Fibroblast of skin of left quadriceps (primary cell): ENCODE measurements around the gene MRPL14.
A peak's percentile ranks its signal among the peaks of the same experiment; 100 is the strongest.
"Not testable (repeated sequence)": the region's sequence is repeated elsewhere in the genome, so short reads cannot be mapped to it uniquely, and the experiment has no call there.

Experiments
- DNase-seq, 2 experiments: peaks; one replicate each; pipeline ENCODE4 v3.0.0-alpha.2; 2013; ENCODE audit warnings: low read depth in 2 of 2

MRPL14 gene

DNA sequence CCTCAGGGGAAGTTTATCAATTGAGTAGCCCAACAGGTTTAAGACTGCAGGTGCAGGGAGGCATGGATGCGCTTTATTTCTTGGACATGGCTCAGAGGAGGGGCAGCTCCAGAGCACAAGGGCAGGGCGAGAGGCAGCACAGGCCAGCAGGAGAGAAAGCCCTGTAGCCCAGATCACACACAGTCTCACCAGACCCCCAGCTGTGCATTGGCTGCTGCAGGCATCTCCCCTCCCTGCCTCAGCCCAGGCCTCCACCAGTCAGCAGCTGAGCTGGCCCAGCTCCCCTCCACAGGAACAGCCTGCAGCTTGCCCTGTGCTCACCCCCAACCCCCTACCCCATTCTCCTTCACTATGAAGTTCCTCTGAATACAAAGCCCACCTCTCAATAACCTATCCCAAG lies 24.7 kb downstream of the MRPL14 start:
- no peak for DNase-seq

DNA sequence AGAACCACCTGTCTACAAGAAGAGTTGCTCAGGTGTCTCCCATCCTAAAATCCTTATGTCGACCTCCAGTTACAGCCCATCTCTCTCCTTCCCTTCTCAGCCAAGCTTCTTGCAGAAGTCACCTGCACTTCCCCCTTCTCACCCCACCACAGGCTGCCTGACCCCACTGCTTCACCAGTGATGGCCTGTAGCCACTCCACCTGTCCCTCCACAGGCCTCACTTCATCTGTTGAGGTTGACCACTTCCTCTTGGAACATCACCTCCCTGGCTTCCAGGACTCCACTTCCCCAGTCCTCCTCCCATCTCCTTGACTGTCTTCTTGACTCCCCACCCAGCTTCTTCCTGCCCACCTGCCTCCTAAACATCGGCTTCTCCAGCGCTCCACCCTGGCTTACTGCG lies 25.4 kb downstream of the MRPL14 start:
- no peak for DNase-seq

DNA sequence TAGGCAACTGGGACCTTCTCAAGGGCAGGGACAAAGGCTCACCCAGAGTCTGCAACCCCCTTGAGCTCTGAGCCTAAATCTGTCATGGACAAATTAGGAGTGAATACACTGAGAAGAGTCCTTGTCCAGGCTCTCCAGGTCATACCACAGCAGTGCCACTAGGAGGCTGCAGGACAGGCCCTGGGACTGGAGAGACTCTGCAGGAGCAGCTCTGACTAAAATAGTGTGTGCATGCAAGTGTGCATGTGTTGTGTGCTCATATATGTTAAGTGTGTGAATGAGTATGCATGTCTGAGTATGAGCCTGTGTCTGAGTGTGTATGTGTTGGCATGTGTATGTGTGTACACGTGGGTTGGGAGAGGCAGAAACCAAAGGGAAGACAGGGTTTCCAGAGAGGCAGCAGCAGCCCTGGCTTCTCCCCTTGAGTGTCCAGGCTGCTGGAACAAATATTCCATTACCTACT lies 27.1 kb downstream of the MRPL14 start:
- no peak for DNase-seq

DNA sequence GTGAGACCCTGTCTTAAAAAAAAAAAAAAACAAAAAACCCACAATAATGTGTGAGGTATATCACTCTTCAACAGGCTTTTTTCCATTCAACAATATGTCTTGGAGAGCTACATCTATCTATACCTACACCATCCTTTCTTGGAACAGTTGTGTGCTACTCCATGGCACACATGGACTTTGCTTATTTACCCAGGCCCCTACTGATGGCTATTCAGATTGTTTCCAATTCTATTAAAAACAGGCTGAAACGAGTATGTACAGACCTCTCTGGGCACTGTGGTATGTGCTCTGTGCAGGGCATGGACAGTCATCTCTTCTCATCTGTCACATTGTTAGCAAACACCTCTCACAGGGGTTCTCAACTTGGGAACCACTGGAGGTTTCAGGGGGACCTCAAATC lies 28.1 kb downstream of the MRPL14 start:
- no peak for DNase-seq

DNA sequence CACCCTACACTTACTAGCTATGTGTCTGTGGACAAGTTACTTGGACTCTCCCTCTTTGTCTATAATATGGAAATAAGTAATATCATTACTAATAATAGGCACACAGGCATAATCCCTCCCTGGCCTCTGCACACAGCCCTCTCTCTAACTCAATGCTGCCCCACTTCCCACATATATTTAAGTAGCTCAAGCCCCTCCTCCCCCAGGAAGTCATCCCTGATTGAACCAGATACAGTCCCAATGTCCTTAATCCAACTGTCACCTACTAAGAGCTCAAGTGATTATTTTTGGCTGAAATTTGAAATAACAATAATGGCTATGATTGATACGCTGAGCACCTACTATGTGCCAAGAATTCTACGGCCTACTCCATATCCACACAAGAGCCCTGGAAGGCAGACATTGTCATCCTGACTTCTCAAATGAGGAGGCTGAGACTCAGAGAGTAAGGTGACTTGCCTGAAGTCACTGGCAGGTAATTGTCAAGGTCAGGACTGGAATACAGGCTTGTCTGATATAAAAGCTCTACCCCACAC lies 29.4 kb downstream of the MRPL14 start:
- no peak for DNase-seq

DNA sequence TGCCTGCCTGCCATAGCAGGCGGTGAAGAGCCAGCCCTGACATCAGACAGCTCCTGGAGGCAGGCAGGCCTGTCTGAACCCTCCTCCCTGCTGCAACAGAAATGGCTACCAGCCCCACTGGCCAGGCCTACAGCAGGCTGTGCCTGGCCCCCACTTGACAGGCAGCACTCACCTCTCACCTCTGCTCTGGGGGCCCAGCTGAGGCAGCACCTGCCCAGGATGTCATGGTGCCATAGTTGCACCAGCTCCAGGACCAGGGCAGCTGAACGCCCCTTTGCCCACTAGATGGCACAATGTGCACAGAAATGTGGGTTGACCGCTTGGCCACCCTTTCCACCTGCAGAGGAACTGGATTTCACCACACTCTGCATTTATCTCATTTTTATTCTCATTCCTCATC lies 30.6 kb downstream of the MRPL14 start:
- DNase-seq: peak; percentile 34 to 38

DNA sequence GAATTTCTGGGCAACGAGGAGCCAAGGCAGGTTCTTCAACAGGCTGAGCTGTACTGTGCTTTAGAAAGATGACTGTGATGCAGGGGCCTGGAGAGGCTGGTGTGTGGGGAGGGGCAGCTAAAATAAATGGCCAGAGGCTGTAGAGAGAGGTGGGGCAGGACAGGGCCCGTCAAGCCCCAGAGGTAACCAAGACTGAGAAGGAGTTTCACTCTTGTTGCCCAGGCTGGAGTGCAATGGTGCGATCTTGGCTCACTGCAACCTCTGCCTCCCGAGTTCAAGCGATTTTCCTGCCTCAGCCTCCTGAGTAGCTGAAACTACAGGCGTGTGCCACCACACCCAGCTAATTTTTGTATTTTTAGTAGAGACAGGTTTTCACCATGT lies 32.0 kb downstream of the MRPL14 start:
- DNase-seq: not testable (repeated sequence)

DNA sequence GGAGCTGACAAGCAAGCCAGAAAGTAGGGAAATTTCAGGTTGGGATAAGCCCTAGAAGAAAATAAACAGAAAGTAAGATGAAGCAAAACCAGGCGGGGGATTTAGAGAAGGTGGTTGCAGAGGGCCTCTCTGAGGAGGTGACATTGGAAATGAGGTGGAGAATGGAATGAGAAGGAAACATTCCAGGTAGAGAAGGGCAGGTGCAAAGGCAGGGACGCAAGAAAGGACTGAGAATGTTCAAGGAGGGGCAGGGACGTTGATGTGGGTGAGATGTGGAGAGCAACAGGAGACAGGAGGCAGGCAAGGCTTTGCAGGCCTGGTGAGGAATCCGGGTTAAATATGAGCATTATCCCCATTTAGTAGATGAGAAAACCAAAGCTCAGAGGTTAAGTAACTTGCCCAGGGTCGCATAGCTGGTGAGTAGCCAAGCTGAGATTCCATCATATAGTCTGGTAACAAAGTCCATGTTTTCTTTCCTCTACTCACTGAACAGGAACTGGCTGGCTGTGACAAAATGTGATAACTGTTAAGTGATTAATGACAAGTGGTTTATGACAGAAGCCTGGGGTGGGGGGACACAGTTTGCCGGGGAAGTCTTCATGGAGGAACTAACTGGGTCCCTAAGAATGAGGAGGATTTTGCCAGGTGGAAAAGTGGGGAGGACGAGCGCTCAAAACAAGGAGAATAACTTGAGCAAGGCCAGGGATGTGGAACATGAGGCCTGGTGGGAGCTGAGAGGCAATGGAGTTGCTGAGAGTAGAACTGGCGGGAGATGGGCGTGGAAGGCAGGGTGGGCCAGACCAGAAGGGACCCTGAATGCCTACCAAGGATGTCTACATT lies 32.6 kb downstream of the MRPL14 start:
- DNase-seq: no peak

DNA sequence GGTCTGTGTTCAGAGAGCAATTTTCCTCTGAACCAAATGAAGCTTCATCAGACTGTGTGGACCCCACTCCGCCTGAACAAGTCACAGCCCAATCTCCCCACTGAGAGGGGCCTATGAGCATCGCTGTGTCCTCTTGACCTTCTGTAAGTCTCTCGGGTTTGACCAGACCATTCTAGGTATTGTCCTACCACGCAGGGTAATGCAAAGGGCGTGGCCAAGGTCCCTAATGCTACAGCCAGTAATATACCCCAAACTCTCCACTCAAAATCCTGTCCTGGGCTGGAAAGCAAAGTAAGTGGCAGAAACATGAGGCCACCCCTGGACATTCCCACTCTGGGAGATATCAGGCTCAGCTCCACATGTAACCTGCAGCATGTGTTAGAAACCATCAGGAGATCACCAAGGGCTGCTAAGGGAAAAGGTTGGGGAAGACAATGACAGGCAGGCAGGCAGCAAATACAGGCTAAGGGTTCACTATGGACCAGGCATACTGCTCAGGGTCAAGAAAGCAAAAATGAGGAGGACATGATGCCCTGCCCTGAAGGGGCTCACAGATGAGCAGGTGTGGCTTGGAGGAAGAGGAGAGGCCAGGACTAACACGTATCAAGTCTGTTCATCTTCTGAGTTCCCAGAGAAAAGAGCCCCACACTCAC lies 33.4 kb downstream of the MRPL14 start:
- DNase-seq: no peak

DNA sequence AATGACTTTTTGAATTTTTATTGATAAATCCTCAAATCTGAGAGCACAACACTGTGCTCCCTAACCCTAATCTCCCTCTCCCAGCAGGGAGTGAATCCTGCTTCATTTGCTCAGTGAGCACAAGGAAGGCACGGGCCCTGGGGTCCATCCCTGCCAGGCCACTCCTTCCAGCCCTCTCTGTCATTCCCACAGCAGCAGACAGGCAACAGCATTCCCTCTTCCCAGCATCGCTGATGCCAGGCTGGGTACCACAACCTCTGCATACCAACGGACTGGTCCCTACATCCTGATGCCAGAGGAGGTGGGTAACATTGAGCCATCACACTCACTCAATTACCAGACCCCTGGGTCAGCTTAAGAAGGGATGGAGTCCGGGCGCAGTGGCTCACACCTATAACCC lies 34.2 kb downstream of the MRPL14 start:
- no peak for DNase-seq

DNA sequence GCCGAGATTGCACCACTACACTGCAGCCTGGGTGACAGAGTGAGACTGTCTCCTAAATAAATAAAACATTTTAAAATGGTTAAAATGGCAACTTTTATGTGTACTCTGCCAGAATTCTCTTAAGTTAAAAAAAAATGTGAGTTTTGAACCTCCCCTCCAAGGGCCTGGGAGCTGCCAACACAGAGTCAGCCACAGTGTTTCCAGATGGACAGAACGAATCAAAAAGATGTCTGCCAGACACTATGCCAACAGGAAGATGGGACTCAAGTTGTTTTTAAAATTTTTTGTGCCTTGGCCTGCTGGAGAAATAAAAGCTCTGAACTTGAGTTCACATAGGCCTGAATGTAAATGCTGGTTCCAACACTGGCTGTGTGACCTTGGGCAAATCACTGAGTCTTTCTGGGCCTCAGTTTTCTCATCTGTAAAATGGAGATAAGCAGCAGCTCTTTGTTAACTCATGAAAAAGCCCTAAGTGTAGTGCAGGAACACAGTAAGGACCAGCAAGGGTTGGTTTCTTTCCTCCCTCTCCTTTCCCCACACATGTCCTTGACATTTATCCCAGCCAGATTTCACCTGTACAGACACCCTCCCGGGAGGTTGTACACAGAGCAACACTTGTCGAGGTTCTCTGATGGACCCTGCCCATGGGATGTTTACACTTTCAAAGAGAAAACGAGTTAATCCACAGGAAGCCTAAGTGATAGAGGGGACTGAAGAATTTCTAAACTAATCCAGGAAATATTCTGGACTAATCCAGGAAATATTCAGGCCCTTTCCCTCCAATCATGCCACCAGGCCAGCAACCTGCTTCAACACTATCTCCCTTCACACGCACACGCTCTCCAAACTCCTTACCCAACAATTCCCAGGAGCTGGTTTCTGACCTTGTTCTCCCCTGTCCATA lies 35.0 kb downstream of the MRPL14 start:
- DNase-seq: no peak

DNA sequence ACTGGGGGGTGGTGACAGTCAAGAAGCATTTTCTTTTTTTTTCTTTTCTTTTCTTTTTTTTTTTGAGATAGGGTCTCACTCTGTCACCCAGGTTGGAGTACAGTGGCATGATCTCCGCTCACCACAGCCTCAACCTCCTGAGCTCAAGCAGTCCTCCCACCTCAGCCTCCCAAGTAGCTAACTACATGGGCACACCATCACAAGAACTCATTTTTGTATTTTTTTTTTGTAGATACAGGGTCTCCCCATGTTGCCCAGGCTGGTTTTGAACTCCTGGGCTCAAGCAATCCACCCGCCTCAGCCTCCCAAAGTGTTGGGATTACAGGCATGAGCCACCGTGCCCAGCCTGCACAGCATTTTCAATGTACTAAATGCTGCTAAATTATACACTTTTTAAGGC lies 35.9 kb downstream of the MRPL14 start:
- DNase-seq: not testable (repeated sequence)

DNA sequence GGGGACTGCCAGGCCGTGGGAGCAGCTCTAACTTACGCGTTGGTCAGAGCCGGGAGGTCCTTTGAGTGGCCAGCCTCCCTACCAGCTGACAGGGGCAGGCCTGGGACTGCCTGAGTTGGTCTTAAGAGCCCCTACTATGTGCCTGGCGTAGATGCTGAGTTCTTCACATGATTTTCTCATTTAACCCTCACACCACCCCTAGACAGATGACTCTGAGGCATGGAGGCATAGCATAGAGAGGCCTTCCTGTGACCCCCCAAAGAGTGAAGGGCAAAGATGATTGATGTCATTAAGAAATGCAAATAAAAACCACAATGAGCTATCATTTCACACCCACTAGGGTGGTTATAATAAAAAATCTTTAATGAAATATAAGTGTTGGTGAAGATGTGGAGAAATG lies 36.8 kb downstream of the MRPL14 start:
- DNase-seq: no peak

DNA sequence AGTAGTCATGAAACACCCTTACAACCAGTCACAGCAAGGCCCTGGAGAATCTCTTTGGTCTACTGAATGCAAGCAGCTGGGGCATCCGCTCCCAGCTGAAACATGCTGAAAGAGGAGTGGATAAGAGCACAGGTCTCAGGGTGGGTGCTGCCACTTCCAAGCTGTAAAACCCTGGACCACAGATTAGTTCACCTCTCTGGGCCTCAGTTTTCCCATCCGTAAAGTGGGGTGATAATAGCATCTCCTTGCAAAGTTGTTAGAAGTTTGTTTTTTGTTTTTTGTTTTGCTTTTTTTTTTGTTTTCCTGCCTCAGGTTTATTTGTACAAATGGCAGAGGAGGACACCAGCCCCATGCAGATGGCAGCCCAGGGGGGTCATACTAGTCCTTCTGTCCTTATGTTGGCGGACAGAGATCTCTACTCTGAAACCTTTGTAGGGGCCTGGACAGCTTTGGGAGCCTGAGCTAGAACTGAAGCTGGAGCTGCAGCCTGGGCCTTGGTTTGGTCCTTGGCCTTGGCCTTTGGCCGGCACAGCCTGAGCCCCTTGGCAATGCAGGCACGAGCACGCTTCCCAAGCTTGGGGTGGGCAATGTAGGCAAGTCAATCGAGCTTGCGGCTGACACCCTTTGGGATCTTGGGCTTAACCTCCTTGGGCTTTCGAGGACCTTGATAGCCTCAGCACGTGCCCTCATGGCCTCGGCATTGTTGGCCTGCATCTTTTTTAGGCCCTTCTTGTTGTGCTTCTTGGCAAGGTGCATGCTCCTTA lies 38.2 kb downstream of the MRPL14 start:
- DNase-seq: no peak

DNA sequence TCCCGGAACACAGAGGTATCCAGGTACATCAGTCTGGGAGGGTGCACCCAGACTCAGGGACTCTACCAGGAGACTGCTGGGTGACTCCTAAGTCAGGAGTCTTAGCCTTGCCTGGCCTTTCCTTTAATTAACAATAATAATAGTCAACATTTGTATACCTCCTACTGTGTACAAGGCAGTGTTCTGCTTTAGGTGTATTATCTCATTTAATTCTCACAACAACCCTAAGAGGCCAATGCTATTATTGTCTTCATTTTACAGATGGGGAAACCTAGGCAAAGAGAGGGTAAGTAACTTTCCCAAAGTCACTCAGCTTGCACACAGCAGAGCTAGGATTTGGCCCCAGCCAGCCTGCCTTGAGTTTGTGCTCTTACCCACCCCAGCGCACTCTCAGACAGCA lies 39.6 kb downstream of the MRPL14 start:
- DNase-seq: no peak

DNA sequence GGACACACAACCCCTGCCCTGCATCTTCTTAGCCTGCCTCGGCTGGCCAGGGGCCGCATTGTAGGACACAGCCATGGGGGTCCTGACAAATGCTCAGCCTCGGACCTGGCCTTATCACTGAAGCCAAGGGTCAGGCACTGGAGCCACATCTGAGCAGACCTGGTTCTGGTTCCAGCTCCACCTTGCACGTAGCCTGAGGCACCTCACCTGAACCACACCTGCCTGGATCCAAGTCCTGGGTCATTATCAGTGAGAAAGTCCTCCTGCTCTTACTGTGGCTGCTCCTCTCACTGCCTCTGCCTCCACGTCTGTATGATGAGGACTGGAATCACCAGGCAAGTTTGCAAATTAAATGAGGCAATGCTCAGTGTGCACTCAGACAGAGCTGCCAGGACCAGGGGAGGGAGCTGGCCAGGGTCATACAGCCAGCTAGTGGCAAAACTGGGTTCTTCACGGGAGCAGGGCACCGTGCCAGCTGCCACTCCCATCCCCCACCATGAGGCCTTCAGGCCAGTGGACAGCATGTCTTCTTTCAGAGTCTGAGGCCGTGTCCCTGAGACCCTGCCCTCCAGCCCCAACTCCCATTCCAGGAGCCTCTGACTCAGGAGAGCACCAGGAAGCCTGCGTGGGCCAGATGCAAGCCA lies 40.2 kb downstream of the MRPL14 start:
- DNase-seq: no peak

DNA sequence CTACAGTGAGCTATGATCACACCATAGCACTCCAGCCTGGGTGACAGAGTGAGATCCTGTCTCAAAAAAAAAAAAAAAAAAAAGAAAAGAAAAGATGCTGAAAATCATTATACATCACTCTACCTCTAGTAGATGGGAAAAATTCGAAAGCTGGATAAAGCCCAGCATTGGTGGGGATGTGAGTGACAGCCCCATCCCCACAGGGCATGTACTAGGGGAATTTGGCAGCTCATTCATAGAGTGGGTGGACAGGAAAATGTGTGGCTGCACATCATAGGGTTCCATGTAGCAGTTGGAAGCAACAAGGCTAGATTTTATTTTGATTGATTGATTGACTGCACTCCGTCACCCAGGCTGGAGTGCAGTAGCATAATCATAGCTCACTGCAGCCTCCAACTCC lies 42.0 kb downstream of the MRPL14 start:
- no peak for DNase-seq

DNA sequence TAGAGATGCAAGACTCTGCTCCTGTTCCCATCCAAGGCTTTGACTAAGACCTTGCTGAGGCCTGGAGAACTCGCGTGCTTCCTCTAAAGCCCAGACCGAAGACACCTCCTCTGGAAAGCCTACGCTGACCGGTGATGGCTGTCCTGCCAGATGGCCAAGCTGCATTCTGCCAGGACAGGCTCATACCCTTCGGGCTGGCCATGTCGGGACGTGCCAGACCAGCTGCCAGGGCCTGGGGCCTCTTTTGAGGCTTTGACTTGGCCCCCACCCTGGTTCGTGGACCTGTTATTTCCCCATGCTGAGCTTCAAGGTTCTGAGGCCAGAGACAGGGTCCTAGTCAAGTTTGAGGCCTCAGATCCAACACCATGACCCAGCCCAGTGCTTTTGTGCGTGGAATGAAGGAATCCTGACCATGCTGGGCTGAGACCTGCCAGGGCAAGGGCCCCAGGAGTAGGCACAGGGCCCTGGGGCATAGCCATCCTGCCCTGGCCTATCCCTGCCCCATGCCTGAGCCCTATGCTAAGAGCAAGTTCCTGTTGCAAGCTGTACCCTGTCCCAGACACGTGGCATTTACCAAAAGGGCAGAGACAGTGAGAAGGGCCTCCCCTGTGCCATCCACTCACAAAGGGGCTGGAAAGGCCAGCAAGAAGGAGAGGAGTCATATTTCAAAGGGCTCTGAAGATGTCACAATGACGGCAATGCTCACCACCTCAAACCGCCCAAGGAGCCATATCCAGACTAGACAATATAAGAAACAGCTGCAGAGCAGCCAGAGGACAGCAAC lies 42.8 kb downstream of the MRPL14 start:
- peak in 1 of 2 experiments; percentile 30 for DNase-seq

DNA sequence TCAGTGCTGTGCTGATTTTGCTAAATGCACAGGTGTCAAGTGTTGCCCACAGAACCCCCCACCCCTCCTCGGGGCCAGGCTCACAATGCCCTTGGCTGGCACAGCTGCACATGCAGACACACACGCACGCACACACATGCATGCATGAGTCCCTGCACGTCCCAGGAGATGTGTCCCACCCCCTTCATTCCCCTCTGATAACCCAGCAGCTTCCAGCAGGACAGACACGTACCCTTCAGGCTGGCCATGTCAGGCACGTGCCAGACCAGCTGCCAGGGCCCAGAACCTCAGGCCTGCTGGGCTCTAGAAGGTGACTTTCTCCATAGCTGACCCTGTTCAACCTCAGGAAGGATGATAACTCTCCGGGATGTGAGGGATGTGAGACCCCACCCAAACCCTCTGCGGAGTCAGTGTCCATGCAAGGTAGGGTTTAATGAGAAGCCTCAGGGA lies 44.4 kb downstream of the MRPL14 start:
- DNase-seq: no peak

DNA sequence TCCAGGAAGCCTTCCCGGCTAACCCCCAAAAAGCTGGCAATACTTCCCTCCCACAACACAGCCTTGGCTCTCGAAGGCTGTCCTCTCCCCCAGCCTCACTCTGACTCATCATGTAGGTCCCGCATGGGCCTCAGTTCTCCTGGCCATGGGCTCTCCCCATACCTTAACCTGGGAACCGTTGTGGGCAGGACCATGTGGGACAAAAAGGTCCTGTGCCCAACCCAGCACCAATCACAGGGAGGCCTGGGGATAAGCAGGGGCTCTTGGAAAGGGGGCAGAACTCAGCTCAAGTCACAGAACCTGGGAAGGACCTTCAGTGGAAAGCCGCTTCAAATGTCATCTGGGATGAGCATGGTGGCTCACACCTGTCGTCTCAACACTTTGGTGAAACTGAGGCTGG lies 45.5 kb downstream of the MRPL14 start:
- DNase-seq: no peak
